IPS DF 6.9 (cell line): ENCODE results near the gene SETD9.

ENCODE experiments used
- DNase-seq: peaks from one replicate; pipeline ENCODE4 v3.0.0-alpha.2; 2013; ENCODE audit warnings: low read depth, low spot score
- H3K27ac ChIP-seq: one replicate; pipeline ENCODE4 v1.5.1; 2013; ENCODE audit warnings: low read length, control low read depth
- H3K27me3 ChIP-seq: 2 replicates; pipeline ENCODE4 v1.6.1; 2013; ENCODE audit warnings: mild to moderate bottlenecking, low read length; ENCODE audit not compliant: control insufficient read depth, insufficient read depth
- H3K36me3 ChIP-seq: 2 replicates; pipeline ENCODE4 v1.6.1; 2013; ENCODE audit warnings: low read length; ENCODE audit not compliant: control insufficient read depth, insufficient read depth
- H3K4me1 ChIP-seq: 2 replicates; pipeline ENCODE4 v1.6.1; 2013; ENCODE audit warnings: low read length; ENCODE audit not compliant: control insufficient read depth, insufficient read depth
- H3K4me3 ChIP-seq: 2 replicates; pipeline ENCODE4 v1.5.1; 2013; ENCODE audit warnings: mild to moderate bottlenecking, low read length
- H3K9me3 ChIP-seq: 2 replicates; pipeline ENCODE4 v1.6.1; 2013; ENCODE audit warnings: low read length, inconsistent platforms; ENCODE audit not compliant: control insufficient read depth, insufficient read depth
- WGBS: extraction: QIAGEN DNeasy Blood & Tissue Kit; methylation state at CpG from one replicate; pipeline ENCODE4 v1.1.7; 2013; ENCODE audit warnings: mixed read lengths, missing lambda C conversion rate; ENCODE audit not compliant: insufficient read length, insufficient coverage; 5-methylcytosine and 5-hydroxymethylcytosine counted together

SETD9 gene

GRCh38 chr5:56909294-56910209 is at the start of gene SETD9:
Gene SETD9, plus strand, starts transcription at chr5:56909596. Its CDS starts 50 bp downstream, at chr5:56909646.
- Histone ChIP-seq H3K9me3 (no peaks in the 10 kb centered on the region), H3K4me3 (peak within 1 kb of the TSS; percentile 90; the same call in 1 of the 2 replicates), H3K27me3 (no peaks in the 10 kb centered on the region), H3K27ac (no peak within 1 kb of the TSS), H3K4me1 (peaks cover 2% of the 10 kb centered on the region; the same call in 1 of the 2 replicates), H3K36me3 (no peaks in the 10 kb centered on the region)
- peak; percentile 94 for DNase-seq
- WGBS: no CpG with 5 or more reads among the region's 84 CpGs

GRCh38 chr5:56861893-56862485 is 47.4 kb upstream of the SETD9 start:
- Histone ChIP-seq H3K4me1 (no peaks in the 10 kb centered on the region), H3K36me3 (no peaks in the 10 kb centered on the region), H3K4me3 (no peak overlapping the region), H3K9me3 (no peaks in the 10 kb centered on the region), H3K27me3 (no peaks in the 10 kb centered on the region), H3K27ac (no peak overlapping the region)
- WGBS: no CpG with 5 or more reads among the region's 4 CpGs
- no peak for DNase-seq

- no CpG with 5 or more reads among the region's 3 CpGs for WGBS
- H3K27ac ChIP-seq: no peak overlapping the region
- H3K4me3 ChIP-seq: no peak overlapping the region
- no peak for DNase-seq
- H3K36me3 ChIP-seq: no peaks in the 10 kb centered on the region
- no peaks in the 10 kb centered on the region for H3K27me3 ChIP-seq
- H3K4me1 ChIP-seq: no peaks in the 10 kb centered on the region
- H3K9me3 ChIP-seq: no peaks in the 10 kb centered on the region
Measured at GRCh38 chr5:56862909-56863308, 46.5 kb upstream of the SETD9 start.

DNA sequence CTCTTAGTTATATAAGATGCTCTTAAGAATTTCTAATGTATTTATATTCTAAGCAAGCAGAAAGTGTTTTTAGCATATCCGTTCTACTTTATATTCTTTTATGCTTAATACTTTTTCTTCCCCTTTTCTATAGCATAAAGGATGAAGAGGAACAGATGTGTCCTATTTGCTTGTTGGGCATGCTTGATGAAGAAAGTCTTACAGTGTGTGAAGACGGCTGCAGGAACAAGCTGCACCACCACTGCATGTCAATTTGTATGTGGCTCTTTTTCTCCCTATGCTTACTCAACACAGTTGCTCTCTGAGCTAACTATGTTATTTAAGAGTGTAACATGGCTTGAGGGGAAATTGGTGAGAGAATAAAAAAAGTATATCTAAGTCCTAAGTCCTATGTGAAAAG is 37.6 kb upstream of the SETD9 start:
- Histone ChIP-seq H3K27ac (no peak overlapping the region), H3K9me3 (no peaks in the 10 kb centered on the region), H3K27me3 (no peaks in the 10 kb centered on the region), H3K4me1 (no peaks in the 10 kb centered on the region), H3K36me3 (no peaks in the 10 kb centered on the region; the same call in 1 of the 2 replicates), H3K4me3 (no peak overlapping the region)
- WGBS: no CpG with 5 or more reads among the region's 2 CpGs
- no peak for DNase-seq

DNA sequence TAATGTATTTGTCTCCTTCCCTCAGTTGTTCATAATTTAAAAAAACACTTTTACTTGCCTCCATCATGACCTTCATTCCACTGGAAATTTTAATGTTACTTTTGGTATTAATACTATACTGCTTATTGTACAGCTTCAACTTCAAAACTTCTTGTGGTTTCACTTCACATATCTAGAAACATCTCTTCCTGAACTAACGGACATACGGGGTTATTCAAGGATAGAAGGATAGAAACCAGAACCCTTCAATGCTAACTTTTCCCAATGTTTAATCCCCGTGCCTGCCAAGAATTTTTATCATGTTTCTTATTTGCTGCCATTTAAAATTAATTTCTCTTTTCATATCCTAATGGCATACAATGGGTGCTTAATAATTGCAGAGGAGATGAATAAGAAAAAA is 36.3 kb upstream of the SETD9 start:
- H3K36me3 ChIP-seq: no peaks in the 10 kb centered on the region; the same call in 1 of the 2 replicates
- H3K9me3 ChIP-seq: no peaks in the 10 kb centered on the region
- H3K27me3 ChIP-seq: no peaks in the 10 kb centered on the region
- no CpG with 5 or more reads among the region's 3 CpGs for whole genome bisulfite sequencing
- DNase-seq: no peak
- H3K27ac ChIP-seq: no peak overlapping the region
- no peaks in the 10 kb centered on the region for H3K4me1 ChIP-seq
- H3K4me3 ChIP-seq: no peak overlapping the region

DNA sequence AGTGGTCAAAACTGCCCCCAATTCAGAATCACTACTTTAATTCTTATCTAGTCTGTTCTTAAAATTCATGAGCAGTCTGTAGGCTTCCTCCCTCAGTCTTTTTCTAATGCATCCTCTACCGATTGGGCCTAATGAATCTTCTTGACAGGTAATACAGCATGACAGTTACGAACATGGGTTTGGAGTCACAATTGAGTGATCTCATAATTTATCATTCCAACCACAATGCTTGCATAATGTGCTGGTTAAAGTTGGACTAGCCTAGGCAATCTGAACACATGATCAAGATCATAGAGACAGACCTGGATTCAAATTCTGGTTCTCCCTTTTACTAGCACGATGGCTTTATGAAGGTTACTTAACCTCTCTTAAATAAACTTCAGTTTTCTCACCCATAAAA is 33.1 kb upstream of the SETD9 start:
- no CpG with 5 or more reads among the region's 3 CpGs for WGBS
- no peaks in the 10 kb centered on the region; the same call in 1 of the 2 replicates for H3K36me3 ChIP-seq
- H3K27me3 ChIP-seq: no peaks in the 10 kb centered on the region
- H3K27ac ChIP-seq: no peak overlapping the region
- H3K4me3 ChIP-seq: no peak overlapping the region
- H3K4me1 ChIP-seq: no peaks in the 10 kb centered on the region
- DNase-seq: no peak
- H3K9me3 ChIP-seq: no peaks in the 10 kb centered on the region

GRCh38 chr5:56881571-56881970 is 27.8 kb upstream of the SETD9 start:
- no peaks in the 10 kb centered on the region for H3K36me3 ChIP-seq
- WGBS: no CpG with 5 or more reads among the region's 5 CpGs
- H3K27ac ChIP-seq: no peak overlapping the region
- H3K9me3 ChIP-seq: no peaks in the 10 kb centered on the region
- H3K4me3 ChIP-seq: no peak overlapping the region
- DNase-seq: no peak
- no peaks in the 10 kb centered on the region for H3K4me1 ChIP-seq
- H3K27me3 ChIP-seq: no peaks in the 10 kb centered on the region

GRCh38 chr5:56893251-56893951 is 16.0 kb upstream of the SETD9 start:
- DNase-seq: no peak
- WGBS: no CpG with 5 or more reads among the region's 5 CpGs
- Histone ChIP-seq H3K4me3 (no peak overlapping the region), H3K36me3 (no peaks in the 10 kb centered on the region), H3K9me3 (no peaks in the 10 kb centered on the region), H3K27ac (no peak overlapping the region), H3K27me3 (no peaks in the 10 kb centered on the region), H3K4me1 (no peaks in the 10 kb centered on the region)

- no peaks in the 10 kb centered on the region for H3K9me3 ChIP-seq
- no peak overlapping the region for H3K27ac ChIP-seq
- H3K4me1 ChIP-seq: no peaks in the 10 kb centered on the region
- H3K36me3 ChIP-seq: no peaks in the 10 kb centered on the region
- no peaks in the 10 kb centered on the region for H3K27me3 ChIP-seq
- no CpG with 5 or more reads among the region's 4 CpGs for WGBS
- DNase-seq: no peak
- no peak overlapping the region for H3K4me3 ChIP-seq
Measured at GRCh38 chr5:56896763-56897162, 12.6 kb upstream of the SETD9 start.

DNA sequence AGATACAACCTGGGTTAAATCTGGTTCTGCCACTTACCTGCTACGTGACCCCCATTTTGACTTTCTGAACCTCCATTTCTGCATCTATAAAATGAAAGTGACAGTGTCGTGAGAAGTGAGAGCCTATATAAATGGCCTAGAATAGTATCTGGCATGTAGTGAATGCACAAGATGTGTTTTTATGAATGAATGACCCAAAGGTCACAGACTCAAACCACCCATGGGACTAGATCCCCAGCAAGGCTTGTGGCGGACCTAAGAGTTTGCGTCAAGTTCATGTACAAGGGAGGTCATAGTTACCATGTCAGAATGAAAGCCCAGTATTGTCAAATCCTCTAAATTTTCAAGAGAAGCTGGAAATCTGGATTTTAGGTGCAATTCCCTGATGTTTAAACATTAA is 11.2 kb upstream of the SETD9 start:
- WGBS: no CpG with 5 or more reads among the region's 4 CpGs

More for the DNA sequence above, 11.2 kb upstream of the SETD9 start:
- Histone ChIP-seq H3K27ac (no peak overlapping the region), H3K9me3 (no peaks in the 10 kb centered on the region), H3K4me3 (no peak overlapping the region), H3K36me3 (no peaks in the 10 kb centered on the region), H3K27me3 (no peaks in the 10 kb centered on the region), H3K4me1 (no peaks in the 10 kb centered on the region)
- DNase-seq: no peak
